HPDE6-E6E7 (cell line): ENCODE results near the gene ARHGAP26.
"Not testable (repeated sequence)": the region's sequence is repeated elsewhere in the genome, so short reads cannot be mapped to it uniquely, and the experiment has no call there.

Experiments used
- DNase-seq: peaks from one replicate; pipeline ENCODE4 v3.0.0; 2011; ENCODE audit warnings: missing footprints; ENCODE audit errors: extremely low spot score

Gene ARHGAP26

GRCh38 chr5:142981886-142982820 is 212.0 kb downstream of the ARHGAP26 start:
- DNase-seq = peak; percentile 93

DNA sequence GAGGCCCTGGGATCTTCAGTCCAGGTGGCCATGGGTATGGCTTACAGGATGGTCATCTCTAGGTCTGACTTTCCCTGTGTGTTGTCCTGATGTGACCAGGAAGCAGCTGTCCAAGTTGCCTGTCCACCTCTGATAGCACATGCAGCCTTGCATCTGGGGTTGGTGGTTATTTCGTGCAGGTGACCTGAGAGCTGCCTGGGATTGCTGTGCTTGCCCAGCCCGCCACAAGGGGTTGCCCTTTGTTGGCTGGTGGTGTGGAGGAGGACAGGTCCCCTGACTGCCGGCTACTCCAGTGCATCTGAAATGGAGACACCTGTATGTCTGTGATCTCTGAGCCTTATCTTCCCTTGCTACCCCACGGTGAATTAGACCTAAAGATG is 212.6 kb downstream of the ARHGAP26 start:
- DNase-seq = no peak

DNA sequence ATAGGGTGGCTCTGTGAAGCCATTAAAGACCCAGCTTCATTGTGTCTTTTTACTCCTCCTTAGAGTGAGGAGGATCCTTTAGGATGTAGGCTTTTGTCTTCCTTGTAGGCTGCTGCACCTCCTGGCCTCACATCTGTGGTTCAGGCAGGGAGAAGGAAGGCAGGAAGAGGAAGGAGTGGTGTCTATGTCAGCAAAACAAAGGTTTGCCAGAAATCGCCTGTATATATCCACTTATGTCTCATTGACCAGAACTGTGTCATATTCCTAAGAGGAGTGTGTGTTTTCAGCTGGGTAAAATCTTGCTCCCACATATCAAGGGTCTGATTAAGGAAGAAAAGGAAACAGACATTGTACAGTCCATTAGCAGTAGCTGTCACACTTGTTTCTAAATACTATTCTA is 213.8 kb downstream of the ARHGAP26 start:
- no peak for DNase-seq

GRCh38 chr5:142984525-142984924 is 214.3 kb downstream of the ARHGAP26 start:
- no peak for DNase-seq

- DNase-seq = not testable (repeated sequence)
Measured at GRCh38 chr5:142989270-142989669, 219.1 kb downstream of the ARHGAP26 start.

DNA sequence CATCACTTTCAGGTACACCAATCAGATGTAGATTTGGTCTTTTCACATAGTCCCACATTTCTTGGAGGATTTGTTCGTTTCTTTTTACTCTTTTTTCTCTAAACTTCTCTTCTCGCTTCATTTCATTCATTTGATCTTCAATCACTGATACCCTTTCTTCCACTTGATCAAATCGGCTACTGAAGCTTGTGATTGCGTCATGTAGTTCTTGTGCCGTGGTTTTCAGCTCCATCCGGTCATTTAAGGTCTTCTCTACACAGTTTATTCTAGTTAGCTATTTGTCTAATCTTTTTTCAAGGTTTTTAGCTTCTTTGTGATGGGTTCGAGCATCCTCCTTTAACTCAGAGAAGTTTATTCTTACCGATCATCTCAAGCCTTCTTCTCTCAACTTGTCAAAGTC is 219.9 kb downstream of the ARHGAP26 start:
- DNase-seq = not testable (repeated sequence)

DNA sequence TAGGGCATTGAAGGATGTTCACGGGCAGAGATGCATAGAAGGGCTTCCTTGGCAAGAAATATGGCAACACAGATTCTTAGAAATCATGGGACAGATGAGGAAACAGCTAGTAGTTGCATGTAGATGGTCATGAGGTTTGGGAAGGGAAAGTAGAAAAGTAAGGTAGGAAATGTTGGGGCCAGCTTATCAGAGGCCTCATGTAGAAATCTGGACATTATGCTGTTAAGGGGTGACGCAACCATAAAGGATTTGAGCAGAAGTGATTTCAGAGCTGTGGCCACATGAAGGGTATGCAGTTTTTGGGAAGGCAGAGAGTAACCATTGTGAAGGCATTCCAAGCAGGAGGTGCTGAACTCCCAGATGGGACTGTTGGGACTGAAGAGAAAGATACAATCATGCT is 224.0 kb downstream of the ARHGAP26 start:
- no peak for DNase-seq

- DNase-seq = not testable (repeated sequence)
Measured at GRCh38 chr5:142995621-142996020, 225.4 kb downstream of the ARHGAP26 start.

GRCh38 chr5:142997591-142997990 is 227.4 kb downstream of the ARHGAP26 start:
- no peak for DNase-seq

DNA sequence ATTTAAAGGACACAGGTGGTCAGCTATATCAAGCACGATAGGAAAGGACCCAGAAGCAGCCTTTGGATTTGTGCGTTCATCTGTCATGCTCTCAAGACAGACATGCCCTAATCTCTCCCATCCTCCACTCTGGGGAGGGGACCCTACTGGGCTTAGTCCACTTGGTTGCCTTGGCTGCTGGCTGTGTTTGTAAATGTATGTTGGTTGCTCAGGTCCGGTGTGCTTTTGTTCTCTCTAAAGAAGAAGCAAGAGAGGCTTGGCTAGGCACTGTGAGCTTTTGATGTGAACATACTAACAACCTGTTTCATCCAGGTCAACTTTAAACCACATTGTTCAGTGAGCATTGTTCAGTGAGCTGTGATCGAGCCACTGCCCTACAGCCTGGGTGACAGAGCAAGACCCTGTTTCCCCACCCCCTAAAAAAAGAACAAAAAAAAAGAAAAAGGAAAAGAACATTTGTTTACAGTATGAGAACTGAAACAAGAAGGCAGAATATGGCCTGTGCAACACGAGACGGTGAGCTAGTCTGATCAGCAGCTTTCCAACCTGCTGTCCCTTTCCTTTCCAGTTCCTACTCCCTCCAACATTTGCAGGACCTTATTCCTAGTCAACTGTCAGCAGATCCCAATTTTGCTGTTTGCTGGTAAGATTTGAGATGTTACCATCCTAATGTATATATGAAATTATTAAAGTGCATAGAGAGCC is 228.3 kb downstream of the ARHGAP26 start:
- DNase-seq = no peak

- not testable (repeated sequence) for DNase-seq
Measured at GRCh38 chr5:143000551-143000950, 230.4 kb downstream of the ARHGAP26 start.

DNA sequence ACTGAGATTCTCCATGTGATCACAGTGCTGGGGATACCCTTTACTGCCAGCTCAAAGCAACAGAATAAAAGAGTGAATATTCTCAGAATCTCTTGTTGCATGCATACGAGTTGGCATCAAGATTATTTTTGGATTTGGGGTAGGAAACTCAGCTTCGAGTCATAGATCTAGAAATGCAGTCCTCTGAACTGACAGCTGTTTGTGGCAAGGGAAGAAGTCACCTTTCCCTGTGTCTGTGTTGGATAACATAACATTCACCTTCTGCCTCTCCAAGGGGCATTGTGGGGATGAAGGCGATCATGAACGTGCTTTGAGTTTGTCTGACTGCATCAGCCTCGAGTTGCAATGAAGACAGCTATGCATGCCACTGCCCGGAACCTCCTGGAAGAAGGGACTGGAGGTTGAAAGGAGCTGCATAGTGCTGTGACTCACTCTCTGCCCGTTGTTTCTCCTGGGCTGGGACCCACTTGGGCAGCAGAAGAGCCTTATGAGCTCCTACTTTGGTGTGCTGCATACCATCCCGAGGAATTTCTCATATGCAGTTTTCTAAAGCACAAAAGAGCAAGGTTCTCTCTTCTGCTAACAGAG is 231.7 kb downstream of the ARHGAP26 start:
- DNase-seq = no peak

DNA sequence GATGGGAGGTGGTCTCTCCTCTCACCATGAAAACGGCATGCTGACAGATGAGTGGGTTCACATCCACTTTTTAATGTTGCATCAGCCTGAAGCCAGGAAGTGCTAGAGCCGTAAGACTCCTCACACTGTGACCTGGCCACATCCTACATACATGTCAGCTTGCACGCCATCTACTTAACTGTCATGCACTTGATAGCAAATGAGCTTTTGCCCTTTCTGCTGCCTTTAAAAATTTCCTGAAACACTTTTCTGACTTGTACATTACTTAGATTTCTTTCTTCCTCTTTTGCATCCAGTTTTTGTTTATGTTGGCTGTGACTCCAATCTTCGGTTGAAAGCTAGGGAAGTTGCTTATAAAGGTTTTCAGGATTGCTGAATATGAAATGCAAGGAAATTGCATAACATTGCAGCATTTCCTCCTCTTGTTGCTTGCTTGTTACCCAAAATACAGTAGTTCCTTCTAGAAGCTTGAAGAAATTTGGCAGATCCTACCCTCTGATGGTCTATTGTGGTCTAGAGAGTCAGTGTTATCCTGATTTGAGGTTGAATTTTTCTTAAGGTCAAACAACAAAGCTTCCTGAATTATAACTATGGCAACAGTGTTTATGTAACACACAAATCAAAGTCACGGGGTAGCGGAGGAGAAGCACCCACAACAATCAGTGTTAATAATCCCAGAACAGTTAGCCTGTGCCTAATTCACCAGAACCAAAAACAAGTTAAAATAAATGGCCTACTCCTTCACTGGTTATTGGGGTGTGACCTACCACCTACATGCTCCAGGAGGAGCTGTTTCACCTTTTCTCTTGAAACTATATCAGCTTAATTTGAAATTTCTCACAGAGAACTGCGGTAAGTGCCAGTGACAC is 232.5 kb downstream of the ARHGAP26 start:
- DNase-seq = peak; percentile 28

DNA sequence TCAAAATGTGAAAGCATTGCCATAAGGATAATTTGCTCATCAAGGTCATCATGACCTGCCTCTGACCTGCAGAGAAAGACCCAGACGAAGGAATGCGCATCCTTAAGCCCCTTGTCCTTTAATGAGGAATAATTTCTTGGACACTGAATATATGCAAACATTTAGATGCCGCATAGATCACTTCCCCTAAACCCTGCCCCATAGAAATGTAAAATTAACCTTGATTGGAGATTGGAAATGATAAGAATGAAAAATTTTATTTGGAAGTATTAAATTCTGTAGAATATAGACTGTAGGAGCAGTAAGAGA is 233.1 kb downstream of the ARHGAP26 start:
- DNase-seq = no peak

DNA sequence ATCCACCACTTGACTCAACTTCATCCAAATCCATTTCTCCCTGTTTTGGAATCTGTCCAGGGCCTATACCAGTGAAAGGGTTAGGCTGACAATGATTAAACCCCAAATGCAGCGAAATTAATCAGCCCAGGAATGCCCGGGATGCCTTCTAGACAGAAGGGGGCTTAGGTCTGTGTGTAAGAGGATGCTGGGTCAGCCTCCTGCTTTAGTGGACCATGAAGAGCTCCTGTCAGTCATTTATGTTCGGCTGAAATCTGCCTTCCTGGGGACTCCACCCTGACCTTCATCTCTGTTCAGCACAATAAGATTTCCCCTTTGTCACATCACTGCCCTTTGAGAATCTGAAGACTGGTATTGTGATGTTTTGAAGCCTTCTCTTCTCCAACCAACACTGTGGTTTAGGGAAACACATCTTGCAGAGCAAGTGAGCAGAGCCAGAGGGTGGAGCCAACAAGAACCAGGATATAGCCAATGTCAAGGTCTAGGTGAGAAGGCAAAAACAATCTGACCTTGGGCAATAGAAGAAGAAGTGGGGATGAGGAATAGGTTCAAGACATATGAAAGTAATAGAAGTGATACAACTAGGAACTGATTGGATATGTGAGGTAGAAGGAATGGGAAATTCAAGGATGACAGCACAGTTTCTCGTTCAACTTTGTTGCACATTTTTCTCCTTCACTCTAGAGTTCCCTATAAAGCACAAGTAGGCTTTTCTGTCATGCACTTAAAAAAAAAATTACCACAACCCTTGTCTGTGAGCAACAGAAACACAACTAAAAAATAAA is 234.4 kb downstream of the ARHGAP26 start:
- DNase-seq = no peak

DNA sequence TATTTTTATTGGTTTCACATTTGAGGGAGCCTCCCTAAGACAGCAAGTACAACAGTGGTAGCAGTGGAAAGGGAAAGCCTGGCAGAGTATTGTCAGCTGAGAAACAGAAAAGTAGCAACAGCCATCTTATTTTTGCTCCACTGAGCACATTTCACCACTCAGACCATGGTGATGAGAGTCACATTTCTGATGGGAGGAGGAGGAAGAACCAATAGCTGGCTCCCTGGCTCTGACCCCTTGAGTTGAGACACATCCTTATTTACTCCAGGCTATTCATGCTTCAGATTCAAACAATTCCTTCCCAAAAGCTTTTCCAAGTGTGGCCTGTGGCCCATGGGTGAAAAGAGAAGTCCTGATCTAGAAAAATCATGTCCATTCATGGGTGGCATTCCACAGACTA is 236.3 kb downstream of the ARHGAP26 start:
- DNase-seq = no peak

GRCh38 chr5:143008032-143008431 is 237.9 kb downstream of the ARHGAP26 start:
- no peak for DNase-seq

DNA sequence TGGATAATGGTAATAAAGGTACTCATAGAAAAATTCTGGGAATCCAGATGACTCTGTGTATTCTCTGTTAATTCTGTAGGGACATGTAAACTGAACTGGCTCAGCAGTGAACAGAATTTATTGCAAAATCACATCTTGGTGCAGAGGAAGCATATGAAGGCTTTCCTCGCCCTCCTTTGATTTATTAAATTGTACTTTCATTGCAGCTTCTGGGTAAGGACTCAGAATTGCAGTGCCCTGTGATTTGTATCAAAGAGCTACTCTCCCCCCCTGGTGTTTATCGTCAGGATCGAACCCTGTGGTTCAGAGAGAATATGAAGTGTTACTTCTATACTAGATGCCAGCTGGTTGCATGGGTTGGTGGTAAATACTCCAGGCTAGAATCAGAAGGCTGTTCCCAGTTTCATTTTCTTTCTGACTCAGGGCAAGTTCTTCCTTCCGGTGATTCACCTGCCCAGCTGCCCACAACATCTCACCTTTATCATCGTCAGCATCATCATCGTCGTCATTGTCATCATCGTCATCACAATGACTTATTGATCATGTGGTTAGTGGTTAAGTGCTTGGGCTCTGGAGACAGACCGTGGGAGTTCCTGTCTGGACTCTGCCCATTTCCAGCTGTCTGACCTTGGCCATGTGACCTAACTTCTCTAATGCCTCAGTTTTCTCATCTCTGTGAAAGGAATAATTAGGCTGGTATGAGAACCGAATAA is 238.8 kb downstream of the ARHGAP26 start:
- DNase-seq = peak; percentile 85

DNA sequence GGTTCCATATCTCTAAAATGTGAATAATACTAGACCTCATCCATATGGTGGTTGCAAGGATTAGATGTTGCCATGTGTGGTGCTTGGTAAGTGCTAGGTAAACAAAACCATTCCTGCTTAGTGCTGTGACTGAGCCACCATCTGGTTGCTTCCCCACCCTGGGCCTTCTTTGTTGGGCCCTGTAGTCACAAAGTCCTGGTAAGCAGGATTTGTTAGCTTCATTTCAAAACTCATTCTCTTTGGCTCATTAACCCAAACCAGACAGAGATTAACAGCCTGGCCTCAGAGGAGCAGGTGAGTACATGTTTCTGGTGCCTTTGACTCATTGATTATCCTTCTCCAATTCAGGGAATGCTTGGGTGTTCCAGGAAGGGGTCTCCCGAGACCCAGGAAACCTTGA is 240.2 kb downstream of the ARHGAP26 start:
- DNase-seq = no peak

- DNase-seq = no peak
Measured at GRCh38 chr5:143011585-143011984, 241.4 kb downstream of the ARHGAP26 start.
